Neuron (in vitro differentiated cells): Measurements from ENCODE around the gene A3GALT2.

ENCODE experiments used
- H2AFZ ChIP-seq: one replicate; pipeline ENCODE4 v1.6.1; 2013; ENCODE audit warnings: low read depth, mild to moderate bottlenecking, inconsistent platforms, low read length, moderate library complexity
- H3K27me3 ChIP-seq: one replicate; pipeline ENCODE4 v1.6.1; 2013; ENCODE audit warnings: low read length; ENCODE audit not compliant: insufficient read depth
- H3K36me3 ChIP-seq: one replicate; pipeline ENCODE4 v1.6.1; 2013; ENCODE audit warnings: low read length; ENCODE audit not compliant: insufficient read depth
- H3K4me1 ChIP-seq: one replicate; pipeline ENCODE4 v1.6.1; 2013; ENCODE audit warnings: low read length; ENCODE audit not compliant: insufficient read depth
- H3K4me3 ChIP-seq: 2 replicates; pipeline ENCODE4 v1.5.1; 2013; ENCODE audit warnings: mild to moderate bottlenecking, low read length, moderate library complexity
- H3K9me3 ChIP-seq: one replicate; pipeline ENCODE4 v1.6.1; 2013; ENCODE audit warnings: low read length

A3GALT2 gene

GRCh38 chr1:33323663-33324477 is 3.0 kb upstream of the A3GALT2 start:
- no peaks in the 10 kb centered on the region for H3K4me1 ChIP-seq
- H3K27me3 ChIP-seq = no peaks in the 10 kb centered on the region
- no peaks in the 10 kb centered on the region for H3K9me3 ChIP-seq
- no peak overlapping the region for H3K4me3 ChIP-seq
- H2AFZ ChIP-seq = no peak overlapping the region
- peaks cover 67% of the 10 kb centered on the region for H3K36me3 ChIP-seq

- H3K9me3 ChIP-seq = no peaks in the 10 kb centered on the region
- H3K36me3 ChIP-seq = peaks cover 58% of the 10 kb centered on the region
- no peaks in the 10 kb centered on the region for H3K27me3 ChIP-seq
- no peak overlapping the region for H3K4me3 ChIP-seq
- H2AFZ ChIP-seq = no peak overlapping the region
- peaks cover 4% of the 10 kb centered on the region for H3K4me1 ChIP-seq
These were observed 2.1 kb upstream of the A3GALT2 start for GRCh38 chr1:33322870-33323585.

GRCh38 chr1:33322109-33322508 is 1.2 kb upstream of the A3GALT2 start:
- H3K9me3 ChIP-seq = no peaks in the 10 kb centered on the region
- H3K27me3 ChIP-seq = no peaks in the 10 kb centered on the region
- no peak overlapping the region for H2AFZ ChIP-seq
- H3K4me1 ChIP-seq = peaks cover 4% of the 10 kb centered on the region
- H3K4me3 ChIP-seq = no peak overlapping the region
- H3K36me3 ChIP-seq = peaks cover 49% of the 10 kb centered on the region

DNA sequence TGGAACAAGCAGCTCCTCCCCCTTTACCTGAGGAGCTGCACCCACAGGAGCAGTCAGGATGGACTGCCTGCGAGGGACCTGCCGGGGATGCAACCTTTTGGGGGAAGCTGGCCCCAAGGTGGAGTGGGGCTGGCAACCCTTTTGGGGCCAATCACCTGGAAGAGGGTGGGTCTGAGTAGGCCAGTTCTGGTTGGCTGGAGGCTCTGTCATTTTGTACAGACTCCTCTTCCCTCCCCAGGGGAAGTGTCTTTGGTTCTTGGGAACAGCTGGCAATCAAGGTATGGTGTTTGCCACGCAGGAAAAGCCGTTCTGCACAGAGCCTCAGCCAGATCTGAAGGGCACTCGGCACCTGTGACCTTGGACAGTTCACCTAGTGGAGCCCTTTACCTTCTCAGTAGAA is 280 bp upstream of the A3GALT2 start:
- Histone ChIP-seq H3K9me3 (no peaks in the 10 kb centered on the region), H3K27me3 (no peaks in the 10 kb centered on the region), H3K4me1 (peaks cover 4% of the 10 kb centered on the region), H2AFZ (no peak overlapping the region), H3K4me3 (no peak overlapping the region), H3K36me3 (peaks cover 40% of the 10 kb centered on the region)

DNA sequence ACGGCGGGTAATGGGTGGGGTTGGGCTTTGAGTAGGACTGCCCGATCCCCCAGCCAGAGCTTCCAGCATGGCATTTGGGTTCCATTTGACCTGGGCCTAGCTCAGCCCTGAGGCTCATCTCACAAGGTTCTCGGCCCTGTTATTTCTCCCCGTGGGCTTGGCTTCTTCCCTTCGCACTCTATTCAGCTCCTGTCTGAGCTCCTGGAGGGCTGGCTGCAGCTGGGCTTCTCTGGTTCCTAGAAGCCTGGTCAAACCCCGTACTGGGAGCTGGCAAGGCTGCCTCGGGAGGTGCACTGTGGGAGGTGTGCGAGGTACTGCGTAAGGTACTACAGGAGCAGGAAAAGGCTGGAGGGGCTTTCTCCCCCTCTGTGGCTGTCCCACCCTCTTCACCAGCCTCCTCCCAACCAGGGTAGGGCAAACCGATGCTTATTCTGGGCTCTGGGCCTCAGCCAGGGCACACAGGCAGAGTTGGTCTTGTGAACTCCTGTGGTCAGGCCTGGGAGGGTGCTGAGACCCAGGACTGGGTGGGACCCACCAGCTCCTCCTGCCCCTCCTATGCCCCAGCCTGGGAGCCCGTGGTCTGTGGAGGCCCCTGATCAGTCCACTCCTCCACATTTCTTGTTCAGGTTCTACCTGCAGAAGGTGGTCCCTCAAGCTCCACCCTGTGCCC is 814 bp downstream of the A3GALT2 start:
- Histone ChIP-seq H2AFZ (no peak overlapping the region), H3K27me3 (no peaks in the 10 kb centered on the region), H3K4me3 (no peak overlapping the region), H3K4me1 (peaks cover 4% of the 10 kb centered on the region), H3K36me3 (peaks cover 29% of the 10 kb centered on the region), H3K9me3 (no peaks in the 10 kb centered on the region)

DNA sequence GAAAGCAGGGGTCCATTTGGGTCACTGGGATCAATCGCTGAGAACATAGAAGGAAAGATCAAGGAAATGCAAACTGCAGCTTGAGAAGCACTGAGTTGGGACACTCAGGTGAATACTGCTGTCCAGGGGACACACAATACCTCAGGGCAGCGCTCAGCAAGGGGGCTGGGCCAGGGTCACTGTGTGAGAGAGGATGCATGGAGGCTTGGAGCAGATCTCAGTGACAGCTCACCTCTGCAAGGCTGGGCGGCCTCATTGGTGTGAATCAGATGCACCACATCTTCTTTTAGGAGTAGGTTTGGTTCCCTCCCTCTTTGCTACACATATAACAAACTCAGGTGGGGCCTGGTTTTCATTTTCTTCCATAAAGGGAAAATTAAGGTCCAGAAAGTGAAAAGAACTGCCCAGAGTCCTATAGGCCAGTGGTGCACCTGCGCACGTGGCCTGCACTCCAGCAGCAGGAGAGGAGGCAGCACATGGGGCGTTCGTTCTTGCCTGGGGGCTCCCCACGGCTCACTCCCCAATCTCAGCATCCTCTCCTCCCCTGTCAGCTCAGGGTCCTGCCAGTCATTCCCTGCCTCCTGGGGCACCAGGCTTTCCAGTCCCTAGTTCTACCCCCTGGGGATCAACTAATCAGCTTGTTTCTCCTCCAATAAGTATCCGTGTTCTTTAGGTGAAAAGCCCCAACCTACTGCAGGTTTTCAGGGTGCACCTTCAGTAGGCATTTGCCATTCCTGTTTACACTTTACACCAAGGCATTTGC is 1.5 kb downstream of the A3GALT2 start:
- Histone ChIP-seq H3K4me1 (peaks cover 4% of the 10 kb centered on the region), H3K9me3 (no peaks in the 10 kb centered on the region), H3K36me3 (peaks cover 21% of the 10 kb centered on the region), H3K27me3 (no peaks in the 10 kb centered on the region), H3K4me3 (no peak overlapping the region), H2AFZ (no peak overlapping the region)

GRCh38 chr1:33317946-33318345 is 3.0 kb downstream of the A3GALT2 start:
- H3K4me3 ChIP-seq = no peak overlapping the region
- H3K36me3 ChIP-seq = peaks cover 7% of the 10 kb centered on the region
- peaks cover 4% of the 10 kb centered on the region for H3K4me1 ChIP-seq
- no peaks in the 10 kb centered on the region for H3K27me3 ChIP-seq
- H3K9me3 ChIP-seq = no peaks in the 10 kb centered on the region
- H2AFZ ChIP-seq = no peak overlapping the region

GRCh38 chr1:33317354-33317753 is 3.5 kb downstream of the A3GALT2 start:
- Histone ChIP-seq H3K4me3 (no peak overlapping the region), H3K27me3 (no peaks in the 10 kb centered on the region), H2AFZ (no peak overlapping the region), H3K36me3 (peaks cover 2% of the 10 kb centered on the region), H3K9me3 (no peaks in the 10 kb centered on the region), H3K4me1 (peaks cover 4% of the 10 kb centered on the region)

DNA sequence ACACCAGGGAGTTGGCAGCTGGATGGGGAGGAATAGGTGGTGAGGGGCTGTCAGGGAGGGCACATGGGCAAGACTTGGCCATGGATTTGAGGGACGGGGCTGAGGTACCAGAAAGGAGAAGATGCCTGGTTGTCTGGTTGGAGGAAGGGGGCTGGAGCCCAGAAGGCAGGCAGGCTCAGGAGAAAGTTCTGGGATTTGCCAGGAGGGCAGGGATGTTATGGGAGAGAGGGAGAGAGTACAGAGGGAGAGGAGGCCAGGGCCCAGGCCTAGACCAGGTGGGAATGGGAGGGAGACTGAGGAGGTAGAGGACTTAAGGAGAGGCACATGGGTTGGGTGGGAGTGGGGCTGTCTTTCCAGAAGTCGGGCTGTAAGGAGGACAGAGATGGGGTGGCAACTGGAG is 4.3 kb downstream of the A3GALT2 start:
- H2AFZ ChIP-seq = no peak overlapping the region
- H3K36me3 ChIP-seq = peaks cover 2% of the 10 kb centered on the region
- no peaks in the 10 kb centered on the region for H3K27me3 ChIP-seq
- no peak overlapping the region for H3K4me3 ChIP-seq
- H3K9me3 ChIP-seq = no peaks in the 10 kb centered on the region
- H3K4me1 ChIP-seq = peaks cover 4% of the 10 kb centered on the region

GRCh38 chr1:33314416-33314815 is 6.5 kb downstream of the A3GALT2 start:
- Histone ChIP-seq H2AFZ (no peak overlapping the region), H3K9me3 (no peaks in the 10 kb centered on the region), H3K4me3 (no peak overlapping the region), H3K36me3 (no peaks in the 10 kb centered on the region), H3K4me1 (peaks cover 4% of the 10 kb centered on the region), H3K27me3 (no peaks in the 10 kb centered on the region)

- Histone ChIP-seq H2AFZ (no peak overlapping the region), H3K4me3 (no peak overlapping the region), H3K36me3 (no peaks in the 10 kb centered on the region), H3K9me3 (no peaks in the 10 kb centered on the region), H3K4me1 (no peaks in the 10 kb centered on the region), H3K27me3 (no peaks in the 10 kb centered on the region)
These were observed 8.5 kb downstream of the A3GALT2 start for GRCh38 chr1:33312413-33312749.

- Histone ChIP-seq H2AFZ (no peak overlapping the region), H3K4me3 (no peak overlapping the region)
These were observed 9.0 kb downstream of the A3GALT2 start for GRCh38 chr1:33311706-33312412.

More at GRCh38 chr1:33311706-33312412, 9.0 kb downstream of the A3GALT2 start:
- H3K36me3 ChIP-seq = no peaks in the 10 kb centered on the region
- no peaks in the 10 kb centered on the region for H3K27me3 ChIP-seq
- no peaks in the 10 kb centered on the region for H3K4me1 ChIP-seq
- peaks cover 4% of the 10 kb centered on the region for H3K9me3 ChIP-seq
